Neural crest cell (in vitro differentiated cells): ENCODE data around the gene CHTOP. TPM values are rescaled to one million over a fixed set of nuclear protein-coding genes. Genes with fewer than 3 reads are reported as not detected.

ENCODE experiments used
- DNase-seq: peaks from one replicate; pipeline ENCODE4 v3.0.0; 2021; ENCODE audit warnings: low read depth, mixed read lengths, low spot score
- H3K27ac Mint-ChIP-seq: one replicate; pipeline ENCODE4 v1.8.0; 2021; ENCODE audit warnings: mild to moderate bottlenecking, mixed read lengths; ENCODE audit not compliant: unreplicated experiment
- H3K27me3 Mint-ChIP-seq: 2 replicates; pipeline ENCODE4 v1.8.0; 2021; ENCODE audit warnings: low read depth, mild to moderate bottlenecking, mixed read lengths
- H3K36me3 Mint-ChIP-seq: 2 replicates; pipeline ENCODE4 v1.8.0; 2021; ENCODE audit warnings: low read depth, mild to moderate bottlenecking, mixed read lengths
- H3K4me1 Mint-ChIP-seq: 2 replicates; pipeline ENCODE4 v1.8.0; 2021; ENCODE audit warnings: mixed read lengths
- H3K4me3 Mint-ChIP-seq: one replicate; pipeline ENCODE4 v1.8.0; 2021; ENCODE audit warnings: mild to moderate bottlenecking, mixed read lengths
- H3K9me3 Mint-ChIP-seq: 2 replicates; pipeline ENCODE4 v1.8.0; 2021; ENCODE audit warnings: mixed read lengths
- CTCF ChIP-seq: fragments of 200-600 bp; sonication (generic); conservative IDR thresholded peaks from 2 replicates; pipeline ENCODE4 v1.5.0; 2021; ENCODE audit warnings: antibody characterized with exemption, mild to moderate bottlenecking
- microRNA-seq: library from miRNA; unstranded; fragments of <30 nt; microRNA quantifications from one replicate; pipeline ENCODE4, GENCODE V29; 2020
- total RNA-seq: library from RNA; stranded (reverse); gene quantifications from 2 replicates; pipeline ENCODE4 v1.2.1, GENCODE V29; 2021

CHTOP gene
- total RNA-seq, 1 donor from 2014 or later: 136 TPM

GRCh38 chr1:153693466-153693865 is 59.6 kb downstream of the CHTOP start:
- Mint-ChIP-seq H3K4me3 (no peak overlapping the region), H3K36me3 (no peaks in the 10 kb centered on the region), H3K4me1 (peaks cover 5% of the 10 kb centered on the region), H3K9me3 (no peaks in the 10 kb centered on the region), H3K27ac (no peak overlapping the region), H3K27me3 (no peaks in the 10 kb centered on the region)
- no peak for DNase-seq
- no peak for TF ChIP-seq CTCF

Small RNA genes within 50 kb of the gene (microRNA-seq; reads per million reads assigned to microRNA genes)
- not detected for gene MIR8083

Other genes with a start within 250 kb of the CHTOP start
- gene S100A8, start 243.0 kb upstream of the CHTOP start, total RNA-seq: not detected in 2 replicates
- gene S100A7A, start 217.5 kb upstream of the CHTOP start, total RNA-seq: not detected in 2 replicates
- not detected in 2 replicates for gene S100A7, start 173.4 kb upstream of the CHTOP start, total RNA-seq
- not detected in 2 replicates for gene S100A6, start 98.1 kb upstream of the CHTOP start, total RNA-seq
- gene S100A5, start 93.1 kb upstream of the CHTOP start, total RNA-seq: not detected in 2 replicates
- 10.3 and 11.7 TPM in 2 replicates for gene S100A4, start 88.3 kb upstream of the CHTOP start, total RNA-seq
- not detected in 2 replicates for gene S100A3, start 84.8 kb upstream of the CHTOP start, total RNA-seq
- not detected in 2 replicates for gene S100A2, start 68.2 kb upstream of the CHTOP start, total RNA-seq
- 5.3 and 7.1 TPM in 2 replicates for gene S100A16, start 20.9 kb upstream of the CHTOP start, total RNA-seq
- not detected in 2 replicates for gene S100A14, start 17.7 kb upstream of the CHTOP start, total RNA-seq
- gene S100A13, start 6.6 kb upstream of the CHTOP start, total RNA-seq: 30.2 and 33.7 TPM in 2 replicates
- gene S100A1, start 5.6 kb upstream of the CHTOP start, total RNA-seq: not detected in 2 replicates
- 52.8 and 55.4 TPM in 2 replicates for gene SNAPIN, start 24.6 kb downstream of the CHTOP start, total RNA-seq
- gene ILF2, start 36.9 kb downstream of the CHTOP start, total RNA-seq: 404 and 407 TPM in 2 replicates
- gene NPR1, start 44.6 kb downstream of the CHTOP start, total RNA-seq: 0.57 and 0.93 TPM in 2 replicates
- gene INTS3, start 94.0 kb downstream of the CHTOP start, total RNA-seq: 78.4 and 79.2 TPM in 2 replicates
- 16.8 and 18.1 TPM in 2 replicates for gene SLC27A3, start 141.3 kb downstream of the CHTOP start, total RNA-seq